ENCODE results near the gene LIPC.
A peak's percentile ranks its signal among the peaks of the same experiment; 100 is the strongest.

The LIPC gene

GRCh38 chr15:58458076-58458475 is 26.3 kb downstream of the LIPC start:
- peak; percentile 20 for DNase-seq (ENCODE audit: low spot score)

DNA sequence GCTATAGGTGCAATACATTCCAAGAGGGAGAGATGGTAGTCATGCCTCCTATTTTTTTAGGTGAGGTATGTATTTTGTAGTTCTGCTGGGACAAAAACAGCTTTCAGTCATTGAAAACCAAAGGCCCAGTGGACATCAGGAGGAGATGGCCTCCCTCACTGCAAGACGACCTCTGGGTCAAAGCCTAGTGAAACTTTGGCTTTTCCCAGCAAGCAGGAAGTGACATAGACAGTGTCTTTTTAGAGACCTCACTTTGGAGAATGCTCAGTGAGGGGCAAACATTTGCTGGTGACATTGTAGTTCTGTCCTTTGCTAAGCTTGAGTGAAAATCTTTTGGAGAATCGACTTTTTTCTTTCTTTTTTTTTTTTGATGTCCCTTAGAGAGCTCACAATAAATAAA is 27.3 kb downstream of the LIPC start:
- no peak for DNase-seq (ENCODE audit: low spot score)

GRCh38 chr15:58459560-58459959 is 27.8 kb downstream of the LIPC start:
- no peak for DNase-seq (ENCODE audit: low spot score)

- DNase-seq (ENCODE audit: low spot score) = no peak
Measured at GRCh38 chr15:58460116-58460790, 28.5 kb downstream of the LIPC start.

DNA sequence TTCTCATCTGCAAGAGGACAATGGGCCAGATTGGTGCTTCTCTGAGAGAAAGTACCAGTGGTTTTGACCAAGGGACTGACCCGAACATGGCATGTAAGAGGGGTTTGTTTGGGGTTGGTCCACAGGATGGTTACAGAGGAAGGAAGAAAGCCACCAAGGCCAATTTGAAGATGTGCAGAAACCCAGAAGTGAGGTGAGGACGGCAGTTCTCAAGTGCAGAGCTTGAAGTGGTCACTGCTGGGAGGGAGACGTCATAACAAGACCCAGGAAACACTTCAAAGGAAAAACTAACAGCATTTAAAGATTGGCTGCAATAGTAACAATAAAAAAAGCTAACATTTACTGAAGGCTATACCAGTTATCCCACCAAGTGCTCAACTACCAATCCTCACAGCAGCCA is 29.1 kb downstream of the LIPC start:
- DNase-seq (ENCODE audit: low spot score) = no peak

- no peak for DNase-seq (ENCODE audit: low spot score)
Measured at GRCh38 chr15:58462547-58462946, 30.8 kb downstream of the LIPC start.

DNA sequence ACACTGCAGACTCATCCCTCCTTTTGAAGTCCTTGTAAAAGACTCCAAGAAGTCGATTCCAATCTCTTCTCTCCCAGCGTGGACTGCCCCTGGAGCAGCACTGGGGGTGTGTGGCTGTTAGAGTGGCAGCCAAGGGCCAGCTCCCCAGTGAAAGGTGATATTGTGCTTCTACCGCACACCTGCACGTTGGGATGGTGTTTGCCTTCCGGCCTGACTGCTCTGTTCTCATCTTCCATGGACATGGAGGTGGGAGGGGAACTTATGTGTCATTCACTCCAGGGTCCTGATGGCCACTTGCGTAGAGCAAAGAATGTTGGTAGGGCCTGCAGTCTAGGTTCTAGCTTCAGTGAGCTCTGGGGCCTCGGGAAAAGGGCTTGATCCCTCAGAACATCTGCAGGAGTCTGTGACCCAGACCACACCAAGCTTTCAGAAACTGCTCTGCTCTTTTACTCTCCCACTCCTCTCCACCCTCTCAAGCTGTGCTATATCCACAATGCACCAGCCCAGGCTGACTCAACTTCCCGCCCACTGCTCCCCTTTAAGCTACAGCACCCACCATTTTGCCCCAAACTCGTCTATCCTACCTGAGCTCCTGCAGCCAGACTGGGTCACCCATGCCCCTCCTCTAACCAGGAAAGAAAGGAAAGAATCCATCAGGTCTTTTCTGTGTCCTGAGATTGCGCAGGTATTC is 31.3 kb downstream of the LIPC start:
- no peak for DNase-seq (ENCODE audit: low spot score)

DNA sequence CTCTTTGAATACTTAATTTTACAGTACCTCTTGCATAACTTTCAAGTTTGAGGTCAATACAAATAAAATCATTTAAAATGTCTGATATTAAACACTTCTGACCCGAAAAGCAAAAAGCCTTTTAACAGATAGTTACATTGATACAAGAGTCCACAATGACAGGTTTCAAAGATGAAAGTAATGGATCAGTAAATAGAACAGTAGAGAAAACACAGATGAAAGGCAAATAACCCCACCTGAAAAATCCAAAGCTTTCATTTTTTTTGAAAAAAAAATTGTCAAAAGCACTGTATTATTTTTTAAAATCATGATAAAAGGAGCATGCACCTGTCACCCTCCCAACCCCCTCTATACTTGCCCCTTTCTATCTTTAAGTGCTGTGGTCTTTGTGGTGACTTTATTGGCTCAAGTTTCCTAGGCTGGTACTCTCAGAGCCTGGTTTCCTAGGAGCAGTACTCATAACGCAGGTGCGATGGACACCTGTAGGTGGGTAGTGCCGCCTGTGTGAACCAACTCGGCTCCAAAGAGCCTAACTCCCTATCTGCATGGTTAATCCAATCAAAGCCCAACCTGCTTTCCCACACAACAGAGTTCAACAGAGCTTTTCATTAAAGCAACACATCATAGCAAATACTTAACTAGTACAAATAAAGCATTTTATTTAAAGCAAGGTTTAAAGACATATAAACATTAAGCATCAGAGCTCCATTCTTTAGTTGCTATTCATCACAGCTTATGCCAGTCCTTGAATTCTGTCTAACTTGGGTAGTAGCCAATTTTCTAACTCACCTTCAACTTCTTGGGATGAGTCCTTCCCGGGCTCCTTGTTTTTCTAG is 32.2 kb downstream of the LIPC start:
- no peak for DNase-seq (ENCODE audit: low spot score)

DNA sequence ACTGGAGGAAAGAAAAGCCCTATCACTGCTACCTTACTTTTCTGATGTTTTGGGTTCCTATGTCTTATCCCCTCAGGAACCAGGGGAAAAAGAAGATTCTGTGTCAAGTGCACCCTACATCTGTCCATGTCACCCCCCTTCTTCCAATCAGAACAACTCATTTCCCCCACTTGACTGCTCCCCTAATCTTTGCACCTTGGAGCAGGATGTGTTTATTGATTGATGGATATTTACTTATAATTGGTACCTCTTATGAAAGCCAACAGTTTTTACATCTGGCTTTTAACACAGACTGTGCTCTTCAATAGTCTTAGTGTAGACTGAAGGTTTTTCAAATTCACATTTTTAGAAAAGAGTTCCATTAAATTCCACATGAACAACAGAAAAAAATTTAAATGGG is 33.3 kb downstream of the LIPC start:
- DNase-seq (ENCODE audit: low spot score) = no peak

DNA sequence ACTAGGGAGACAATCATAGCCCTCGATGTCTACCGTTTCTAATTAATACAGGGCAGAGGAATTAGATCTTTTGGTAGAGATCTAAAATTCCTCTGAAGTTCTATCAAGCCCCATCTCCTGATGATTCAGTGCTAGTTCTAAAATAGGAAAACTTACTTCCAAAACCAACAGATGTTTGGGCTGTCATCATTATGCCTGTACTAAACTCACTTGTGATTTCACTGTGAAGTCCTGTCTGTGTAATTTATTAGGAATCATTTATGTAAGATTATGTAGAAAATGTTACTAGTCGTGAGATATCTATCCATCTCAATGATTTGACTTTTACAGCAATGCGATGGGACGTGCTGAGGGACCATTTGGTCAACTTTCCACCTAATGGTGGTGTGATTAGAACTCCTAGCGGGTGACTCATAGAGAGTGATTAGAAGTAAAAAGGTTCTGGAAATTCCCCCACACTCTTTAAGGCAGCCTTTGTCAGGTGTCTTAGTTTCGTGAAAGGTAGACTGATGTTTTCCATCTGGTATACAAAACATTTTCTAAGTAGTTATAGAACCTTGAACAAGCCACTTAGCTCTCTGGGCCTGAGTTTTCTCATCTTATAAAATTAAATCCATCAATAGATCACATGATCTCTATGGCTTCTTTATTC is 34.2 kb downstream of the LIPC start:
- DNase-seq (ENCODE audit: low spot score) = no peak

DNA sequence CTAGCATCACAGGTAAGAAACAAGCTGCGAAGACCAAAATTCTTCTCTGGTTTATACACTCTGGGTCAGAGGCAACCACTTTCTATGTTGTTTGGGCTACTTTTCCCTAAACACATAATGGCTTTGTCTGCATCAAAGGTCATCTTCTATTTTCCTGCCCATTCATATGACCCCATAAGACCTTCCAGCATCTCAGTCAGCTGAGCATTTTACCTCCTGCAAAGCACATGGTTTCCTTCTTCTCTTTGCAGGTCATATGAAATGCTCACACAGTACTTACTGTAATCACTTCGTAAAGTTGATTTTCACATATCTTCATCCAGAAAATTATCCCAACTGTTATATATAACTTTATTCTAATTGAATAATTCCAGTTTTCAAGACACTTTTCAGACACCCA is 34.8 kb downstream of the LIPC start:
- DNase-seq (ENCODE audit: low spot score) = no peak

- no peak for DNase-seq (ENCODE audit: low spot score)
Measured at GRCh38 chr15:58467121-58467721, 35.4 kb downstream of the LIPC start.

GRCh38 chr15:58467722-58468423 is 36.1 kb downstream of the LIPC start:
- DNase-seq (ENCODE audit: low spot score) = no peak

- DNase-seq (ENCODE audit: low spot score) = no peak
Measured at GRCh38 chr15:58469432-58470353, 37.9 kb downstream of the LIPC start.

GRCh38 chr15:58471348-58471747 is 39.6 kb downstream of the LIPC start:
- no peak for DNase-seq (ENCODE audit: low spot score)

GRCh38 chr15:58472221-58472620 is 40.4 kb downstream of the LIPC start:
- DNase-seq (ENCODE audit: low spot score) = no peak

DNA sequence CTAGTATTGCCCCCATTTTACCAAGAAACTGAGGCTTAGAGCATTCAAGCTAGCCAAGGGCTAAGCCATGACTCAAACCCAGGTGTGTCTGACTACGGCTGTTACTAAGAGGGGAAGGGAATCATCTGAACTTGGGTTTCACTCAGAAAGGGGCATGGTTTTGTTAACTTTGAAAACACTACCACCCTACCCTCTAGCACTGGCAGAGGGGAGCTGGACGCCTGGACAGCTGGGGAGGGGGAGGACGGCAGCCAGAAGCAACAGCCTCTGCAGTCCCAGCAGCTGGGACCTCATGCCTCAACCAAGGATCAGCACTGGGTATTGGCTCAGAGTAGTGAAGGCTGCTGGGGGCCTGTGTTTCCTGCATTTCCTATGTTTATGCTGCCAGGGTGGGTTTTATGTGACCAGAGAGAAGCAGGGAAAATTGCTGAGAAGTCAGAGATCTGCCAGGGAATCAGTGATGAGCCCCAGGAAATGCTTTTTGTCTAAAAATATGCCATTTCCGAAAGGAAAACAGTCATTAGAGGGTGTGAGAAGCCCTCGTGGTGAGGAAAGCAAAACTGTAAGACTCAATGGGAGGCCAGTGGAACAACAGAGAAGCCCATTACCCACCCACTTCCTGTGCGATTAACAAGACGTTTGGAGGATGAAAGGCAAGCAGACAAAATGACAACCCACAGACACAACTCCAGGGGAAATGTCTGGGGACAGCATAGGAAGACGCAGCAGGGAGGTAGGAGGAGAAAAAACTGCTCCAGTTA is 41.2 kb downstream of the LIPC start:
- DNase-seq (ENCODE audit: low spot score) = no peak

DNA sequence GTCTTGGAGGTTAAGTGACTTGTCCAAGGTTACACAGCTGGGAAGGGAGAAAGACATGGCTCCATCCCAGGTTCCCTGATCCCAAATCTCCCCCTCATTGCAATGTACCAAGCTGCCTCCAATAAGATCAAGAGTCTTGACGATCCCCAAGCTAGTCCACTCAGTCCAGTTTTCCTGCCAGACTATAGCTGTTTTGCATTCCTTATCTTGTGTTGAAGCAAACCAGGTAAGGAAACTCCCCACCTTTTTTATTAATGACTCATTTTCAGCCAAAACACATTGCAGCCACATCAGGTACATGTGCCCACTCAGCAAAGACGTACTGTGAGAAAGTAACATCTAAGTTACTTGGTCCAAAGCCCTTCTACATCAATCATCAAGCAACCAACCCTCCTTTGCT is 41.9 kb downstream of the LIPC start:
- DNase-seq (ENCODE audit: low spot score) = no peak

DNA sequence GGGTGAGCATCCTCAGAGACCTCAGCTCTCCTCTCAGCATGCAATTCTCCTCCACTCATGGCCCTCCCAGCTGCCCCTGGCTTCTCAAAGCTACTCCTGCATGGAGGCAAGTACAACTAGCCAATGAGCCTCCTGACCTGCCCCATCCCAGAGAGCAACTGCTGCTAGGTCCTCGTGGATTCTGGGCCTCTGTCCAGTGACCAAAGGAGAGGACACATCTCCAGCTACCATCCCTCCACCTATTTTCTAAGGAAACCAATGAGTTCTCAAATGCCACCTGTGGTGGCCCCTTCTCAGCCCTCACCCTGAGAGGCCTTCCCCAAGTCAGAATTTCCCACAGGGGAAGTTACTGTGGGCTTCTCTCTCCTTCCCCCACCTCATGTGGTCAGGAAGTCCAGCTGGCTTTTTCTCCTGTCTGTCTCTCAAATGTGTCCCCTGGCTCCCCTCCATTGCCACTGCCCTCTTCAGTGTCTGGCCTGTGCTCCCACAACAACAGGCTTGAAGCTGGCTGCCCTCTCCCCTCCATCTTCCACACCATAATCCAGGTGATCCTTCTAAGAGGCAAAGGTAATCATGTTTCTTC is 43.0 kb downstream of the LIPC start:
- no peak for DNase-seq (ENCODE audit: low spot score)
